ENCODE results near the gene PARD3. TPM values are rescaled to one million over a fixed set of nuclear protein-coding genes. Genes with fewer than 3 reads are reported as not detected.

Gene PARD3
- total RNA-seq, 4 donors from 2014 or later: 98.9 to 122 (median 105) TPM

DNA sequence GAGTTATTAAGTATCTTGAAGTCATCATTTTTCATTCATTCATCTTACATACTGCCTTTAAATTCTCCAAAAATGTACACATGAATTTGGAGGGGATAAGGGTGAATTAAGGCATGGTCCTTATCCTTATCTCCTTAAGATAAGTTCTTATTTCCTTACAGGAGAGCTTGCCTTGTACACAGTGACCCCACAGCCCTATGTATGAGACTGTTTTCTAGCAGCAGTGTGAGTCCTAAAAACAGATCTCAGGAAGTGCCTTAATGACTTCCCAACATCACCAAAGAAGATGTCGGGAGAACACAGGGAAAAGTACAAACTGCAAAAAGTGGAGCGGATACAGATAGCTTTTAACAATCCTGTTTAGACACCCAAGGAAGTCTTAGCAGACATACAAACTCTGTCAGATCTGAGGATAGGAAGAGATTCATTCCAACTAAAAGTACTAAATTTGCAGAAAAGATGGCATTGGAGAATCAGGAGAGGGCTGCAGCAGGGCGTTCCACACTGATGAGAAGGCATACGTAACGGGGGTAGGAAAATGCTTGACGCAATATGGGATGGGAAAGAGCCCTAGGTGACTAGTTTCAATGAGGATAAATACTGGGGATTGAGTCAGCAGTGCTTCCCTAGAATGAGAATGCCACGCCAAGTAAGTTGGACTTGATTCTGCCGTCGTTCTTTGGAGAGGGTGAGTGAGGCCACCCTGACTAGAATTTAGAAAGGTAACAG lies 570.2 kb downstream of the PARD3 start:
- TF ChIP-seq POLR2AphosphoS5 (IDR thresholded peaks at IDR 0.05) (no peak), EP300 (IDR thresholded peaks at IDR 0.05) (no peak), POLR2A (IDR thresholded peaks at IDR 0.05; ENCODE audit: low read depth) (no peak)
- TF ChIP-seq, protein P1, sequence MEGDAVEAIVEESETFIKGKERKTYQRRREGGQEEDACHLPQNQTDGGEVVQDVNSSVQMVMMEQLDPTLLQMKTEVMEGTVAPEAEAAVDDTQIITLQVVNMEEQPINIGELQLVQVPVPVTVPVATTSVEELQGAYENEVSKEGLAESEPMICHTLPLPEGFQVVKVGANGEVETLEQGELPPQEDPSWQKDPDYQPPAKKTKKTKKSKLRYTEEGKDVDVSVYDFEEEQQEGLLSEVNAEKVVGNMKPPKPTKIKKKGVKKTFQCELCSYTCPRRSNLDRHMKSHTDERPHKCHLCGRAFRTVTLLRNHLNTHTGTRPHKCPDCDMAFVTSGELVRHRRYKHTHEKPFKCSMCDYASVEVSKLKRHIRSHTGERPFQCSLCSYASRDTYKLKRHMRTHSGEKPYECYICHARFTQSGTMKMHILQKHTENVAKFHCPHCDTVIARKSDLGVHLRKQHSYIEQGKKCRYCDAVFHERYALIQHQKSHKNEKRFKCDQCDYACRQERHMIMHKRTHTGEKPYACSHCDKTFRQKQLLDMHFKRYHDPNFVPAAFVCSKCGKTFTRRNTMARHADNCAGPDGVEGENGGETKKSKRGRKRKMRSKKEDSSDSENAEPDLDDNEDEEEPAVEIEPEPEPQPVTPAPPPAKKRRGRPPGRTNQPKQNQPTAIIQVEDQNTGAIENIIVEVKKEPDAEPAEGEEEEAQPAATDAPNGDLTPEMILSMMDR (IDR thresholded peaks at IDR 0.05): no peak
- intact Hi-C loops (cut with DNase I): no loop called here
- Histone ChIP-seq H3K36me3 (no peaks in the 10 kb centered on the region), H3K27me3 (no peaks in the 10 kb centered on the region), H3K4me1 (peaks cover 0 to 3% (median 0%) of the 10 kb centered on the region in 4 donors), H3K4me3 (no peak overlapping the region), H3K27ac (replicated peaks in 1 of 4) (no peak overlapping the region), H3K9me3 (no peaks in the 10 kb centered on the region)
- 91% methylated on average over 9 of the region's 9 CpGs for WGBS
- no peak for DNase-seq (ENCODE audit: extremely low spot score)

DNA sequence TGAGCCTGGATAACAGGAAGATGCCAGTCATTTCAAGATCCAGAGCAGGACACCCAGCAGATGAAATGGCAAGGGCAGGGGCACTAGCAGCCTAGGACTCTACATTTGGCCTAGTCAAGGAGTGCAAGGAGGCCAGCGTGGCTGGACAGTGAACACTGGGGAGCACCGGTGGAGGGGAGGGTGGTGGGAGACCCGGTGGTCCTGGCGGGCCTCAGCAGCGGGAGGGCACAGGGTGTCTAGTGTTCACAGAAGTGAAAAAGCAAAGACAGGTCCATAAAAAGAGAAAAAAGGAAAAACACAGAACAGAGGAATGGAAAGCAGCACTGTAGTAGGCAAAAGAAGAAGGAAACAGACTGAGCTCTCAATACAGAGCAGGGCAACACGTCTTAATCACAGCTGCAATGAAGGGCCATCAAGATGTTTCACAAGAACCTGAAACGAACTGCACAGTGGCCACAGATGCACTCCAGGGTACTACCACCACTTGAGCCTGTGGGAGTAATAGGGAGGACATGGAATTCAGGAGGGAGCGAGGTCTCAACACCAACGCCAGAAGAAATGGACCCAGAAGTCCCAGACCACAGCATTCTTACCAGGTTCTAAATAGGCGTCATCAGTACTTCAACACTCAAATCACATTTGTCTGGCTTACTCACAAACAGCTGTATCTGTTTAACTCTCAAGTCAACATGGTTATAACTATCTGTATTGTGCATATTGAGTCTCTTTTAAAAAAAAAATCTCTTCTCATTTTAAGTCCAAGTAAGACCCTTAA lies 573.7 kb downstream of the PARD3 start:
- 91% methylated on average over 10 of the region's 10 CpGs for WGBS
- H3K36me3 ChIP-seq: no peaks in the 10 kb centered on the region
- intact Hi-C loops (cut with DNase I): no loop called here

DNA sequence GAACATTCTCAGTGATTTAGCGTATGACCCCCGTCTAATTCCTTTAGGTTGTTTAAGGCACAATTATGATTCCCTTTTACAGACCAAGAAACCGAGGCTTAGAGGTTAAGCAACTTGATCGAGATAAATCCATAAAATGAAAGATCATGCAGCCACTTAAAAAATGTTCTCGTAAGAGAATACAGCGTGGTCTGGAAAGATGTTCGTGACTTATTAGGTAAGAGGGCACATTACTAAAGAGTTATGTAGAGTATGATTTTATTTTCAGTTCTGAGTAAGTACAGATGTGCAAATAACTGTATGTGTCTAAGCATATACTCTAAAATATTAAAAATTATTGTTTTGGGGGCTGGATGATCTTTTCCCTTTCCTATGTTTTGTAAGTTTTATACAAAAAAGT lies 575.1 kb downstream of the PARD3 start:
- Histone ChIP-seq H3K4me1 (peaks cover 0 to 11% (median 9%) of the 10 kb centered on the region in 4 donors), H3K4me3 (no peak overlapping the region), H3K27me3 (no peaks in the 10 kb centered on the region), H3K36me3 (no peaks in the 10 kb centered on the region), H3K27ac (replicated peaks in 1 of 4) (no peak overlapping the region), H3K9me3 (no peaks in the 10 kb centered on the region)
- DNase-seq (ENCODE audit: extremely low spot score): no peak
- intact Hi-C loops (cut with DNase I): no loop called here
- 92% methylated on average over 7 of the region's 7 CpGs for WGBS
- TF ChIP-seq POLR2A (IDR thresholded peaks at IDR 0.05; ENCODE audit: low read depth) (no peak), POLR2AphosphoS5 (IDR thresholded peaks at IDR 0.05) (no peak), EP300 (IDR thresholded peaks at IDR 0.05) (no peak)
- TF ChIP-seq, protein P1 (IDR thresholded peaks at IDR 0.05): no peak

More for the DNA sequence above, 573.7 kb downstream of the PARD3 start:
- TF ChIP-seq POLR2AphosphoS5 (IDR thresholded peaks at IDR 0.05) (no peak), EP300 (IDR thresholded peaks at IDR 0.05) (no peak), POLR2A (IDR thresholded peaks at IDR 0.05; ENCODE audit: low read depth) (no peak)
- TF ChIP-seq, protein P1 (IDR thresholded peaks at IDR 0.05): no peak
- no peak for DNase-seq (ENCODE audit: extremely low spot score)
- H3K27me3 ChIP-seq: no peaks in the 10 kb centered on the region
- H3K4me1 ChIP-seq: peaks cover 0 to 11% (median 9%) of the 10 kb centered on the region in 4 donors
- H3K9me3 ChIP-seq: no peaks in the 10 kb centered on the region
- H3K27ac ChIP-seq (replicated peaks in 1 of 4): no peak overlapping the region
- H3K4me3 ChIP-seq: no peak overlapping the region

DNA sequence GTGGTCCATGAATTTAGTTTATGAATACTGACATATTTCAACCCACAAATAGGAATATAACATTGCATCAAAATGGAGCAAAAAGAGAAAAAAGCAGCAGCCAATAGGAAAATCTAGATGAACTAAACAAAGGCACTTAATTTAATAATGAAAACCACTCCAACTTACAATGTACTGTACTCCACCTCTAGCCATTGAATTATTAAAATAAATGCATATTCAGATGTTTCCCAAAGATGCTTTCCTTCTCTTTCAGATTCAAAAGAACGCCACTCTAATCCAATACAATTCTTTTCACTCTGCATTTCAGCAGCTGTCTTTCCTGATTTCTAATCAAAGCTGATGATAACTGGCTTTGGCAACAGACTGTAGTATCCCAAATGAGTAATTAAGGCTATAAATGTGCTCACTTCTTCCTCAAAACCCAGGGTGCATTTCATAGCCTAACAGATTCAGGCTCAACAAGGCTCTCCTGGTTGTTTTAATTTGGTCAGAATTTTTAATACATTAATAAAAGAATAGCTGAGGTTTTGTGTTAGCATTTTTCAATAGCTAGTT lies 577.1 kb downstream of the PARD3 start:
- H3K27ac ChIP-seq (replicated peaks in 1 of 4): no peak overlapping the region
- intact Hi-C loops (cut with DNase I): no loop called here
- H3K36me3 ChIP-seq: no peaks in the 10 kb centered on the region
- 92% methylated on average over 1 of the region's 1 CpG for WGBS
- no peak for DNase-seq (ENCODE audit: extremely low spot score)
- no peaks in the 10 kb centered on the region for H3K9me3 ChIP-seq
- no peak overlapping the region for H3K4me3 ChIP-seq
- no peak for TF ChIP-seq EP300 (IDR thresholded peaks at IDR 0.05)
- TF ChIP-seq POLR2A (IDR thresholded peaks at IDR 0.05; ENCODE audit: low read depth): no peak
- TF ChIP-seq, protein P1 (IDR thresholded peaks at IDR 0.05): no peak
- H3K4me1 ChIP-seq: peaks cover 0 to 11% (median 9%) of the 10 kb centered on the region in 4 donors
- no peaks in the 10 kb centered on the region for H3K27me3 ChIP-seq
